Spleen (tissue), 11 donors: ENCODE data around the gene ASNS. TPM values are rescaled to one million over a fixed set of nuclear protein-coding genes. Genes with fewer than 3 reads are reported as not detected.

Source experiments
- DNase-seq: peaks from one replicate; pipeline ENCODE4 v3.0.0-alpha.2; 2020
- H3K27ac ChIP-seq, 8 donors: fragments of 200-600 bp; sonication (generic) in 7 of 8; 1 replicate in 4 of 8; 2 replicates in 4 of 8; pipeline versions ENCODE4 v1.5.0 to v1.8.0; 2016 to 2021; ENCODE audit warnings: inconsistent platforms in 4 of 8, mild to moderate bottlenecking in 4 of 8, moderate library complexity in 1 of 8
- H3K27me3 ChIP-seq, 7 donors: fragments of 200-600 bp; sonication (generic) in 6 of 7; replicated peaks in 1 of 7; 1 replicate in 4 of 7; 2 replicates in 3 of 7; pipeline versions ENCODE4 v1.5.0 to v1.8.0; 2016 to 2021; ENCODE audit warnings: inconsistent platforms in 3 of 7, mild to moderate bottlenecking in 1 of 7
- H3K36me3 ChIP-seq, 6 donors: fragments of 200-600 bp; sonication (generic) in 5 of 6; 1 replicate in 4 of 6; 2 replicates in 2 of 6; pipeline versions ENCODE4 v1.5.0 to v1.8.0; 2016 to 2021; ENCODE audit warnings: inconsistent platforms in 2 of 6
- H3K4me1 ChIP-seq, 6 donors: fragments of 200-600 bp; sonication (generic) in 5 of 6; 1 replicate in 3 of 6; 2 replicates in 3 of 6; pipeline versions ENCODE4 v1.5.0 to v1.8.0; 2016 to 2021; ENCODE audit warnings: inconsistent platforms in 3 of 6
- H3K4me3 ChIP-seq, 8 donors: fragments of 200-600 bp; sonication (generic) in 7 of 8; 1 replicate in 4 of 8; 2 replicates in 4 of 8; pipeline versions ENCODE4 v1.5.0 to v1.8.0; 2016 to 2021; ENCODE audit warnings: inconsistent platforms in 4 of 8, mild to moderate bottlenecking in 4 of 8, moderate library complexity in 2 of 8
- H3K9me3 ChIP-seq, 8 donors: fragments of 200-600 bp; sonication (generic) in 7 of 8; 1 replicate in 4 of 8; 2 replicates in 4 of 8; pipeline versions ENCODE4 v1.5.0 to v1.8.0; 2016 to 2021; ENCODE audit warnings: inconsistent platforms in 4 of 8
- CTCF ChIP-seq, 11 experiments: fragments of 200-600 bp in 7 of 11; fragments of 450-650 bp in 4 of 11; sonication (generic) in 4 of 11; IDR thresholded peaks in 8 of 11; conservative IDR thresholded peaks in 3 of 11; 1 replicate in 7 of 11; 2 replicates in 4 of 11; pipeline versions ENCODE4 v1.4.0 to v1.8.0; 2016 to 2021; ENCODE audit warnings: antibody characterized with exemption in 11 of 11, inconsistent platforms in 4 of 11, mild to moderate bottlenecking in 1 of 11
- POLR2A ChIP-seq, 3 donors: fragments of 450-650 bp; IDR thresholded peaks; one replicate each; pipeline ENCODE4 v1.5.1; 2017; ENCODE audit warnings: antibody characterized with exemption in 3 of 3, mild to moderate bottlenecking in 1 of 3
- POLR2AphosphoS5 ChIP-seq, 3 donors: sonication (generic); formaldehyde crosslinking; IDR thresholded peaks; one replicate each; pipeline ENCODE4 v1.5.1; 2017; ENCODE audit warnings: antibody characterized with exemption in 3 of 3
- WGBS, 5 donors: extraction: QIAGEN DNeasy Blood & Tissue Kit in 3 of 5; methylation state at CpG; one replicate each; pipeline versions ENCODE4 v1.1.5 to v1.1.7; 2013 to 2018; 5-methylcytosine and 5-hydroxymethylcytosine counted together
- intact Hi-C: fragments of 100-400 bp; cut with DNase I; formaldehyde crosslinking; loops from one replicate; pipeline ENCODE4 v1.15.0; 2023; ENCODE audit warnings: low total_unique reads
- polyA plus RNA-seq, 3 donors: library from polyadenylated mRNA; stranded (reverse); fragments of 200-250 nt; gene quantifications; one replicate each; pipeline ENCODE4 v1.2.1, GENCODE V29; 2013
- small RNA-seq, 4 donors: library from RNA; depleted of rRNA; stranded (forward); fragments of <200 nt; gene quantifications; one replicate each; pipeline ENCODE3, GENCODE V24; 2016
- total RNA-seq, 7 donors: library from RNA; depleted of rRNA in 3 of 7; stranded (reverse); fragments of >200 nt in 3 of 7; fragmentation: NEBNext Ultra II Directional in 4 of 7; extraction: Animal tissue kit (Norgen Biotek cat#: 25700) in 4 of 7; gene quantifications; one replicate each; pipeline versions ENCODE4 v1.1.0 to v1.2.1, GENCODE V29; 2016 to 2021
- donor health status: healthy with polysubstance abuse.
- donor health status: DM: no; HTN: no; CAD: no; lungs with moderate emphysema.
- donor health status: DM: no; HTN: no; CAD: no.
- donor health status: Bipolar disorder and iron deficiency.
- donor health status: healthy.
- donor health status: DM: no; HTN: no; CAD: no.
- donor health status: DM: yes; HTN: yes; CAD: no.

ASNS gene
- total and polyA plus RNA-seq, 10 donors, result 10.9 to 82.7 (median 24.4) TPM

- Histone ChIP-seq H3K27me3 (peaks cover 0 to 15% (median 0%) of the 10 kb centered on the region in 7 donors), H3K4me3 (no peak overlapping the region), H3K36me3 (no peaks in the 10 kb centered on the region), H3K27ac (no peak overlapping the region), H3K9me3 (no peaks in the 10 kb centered on the region), H3K4me1 (peaks cover 0 to 5% (median 0%) of the 10 kb centered on the region in 6 donors)
- no peak for DNase-seq
- TF ChIP-seq POLR2A (IDR thresholded peaks at IDR 0.05), result no peak
- peak; percentile 9 to 77 (median 47) for TF ChIP-seq CTCF (IDR thresholded peaks at IDR 0.05 in 8 of 11, conservative IDR thresholded peaks at IDR 0.05 in 3 of 11)
- 37 to 42% (median 38%) methylated on average over 12 of the region's 12 CpGs for WGBS, 5 donors
- intact Hi-C loops, result loop anchor here (5.0 kb wide), 1 partner anchor 733 kb away; no protein-coding TSS in a partner anchor
Observed at GRCh38 chr7:97835296-97836138, 36.7 kb downstream of the ASNS start.

- intact Hi-C loops, result no loop called here
- no peak overlapping the region for H3K27ac ChIP-seq
- H3K9me3 ChIP-seq, result no peaks in the 10 kb centered on the region
- H3K4me3 ChIP-seq, result no peak overlapping the region
- H3K4me1 ChIP-seq, result no peaks in the 10 kb centered on the region
- H3K27me3 ChIP-seq, result no peaks in the 10 kb centered on the region
- no peaks in the 10 kb centered on the region for H3K36me3 ChIP-seq
- TF ChIP-seq POLR2AphosphoS5 (IDR thresholded peaks at IDR 0.05) (no peak), CTCF (IDR thresholded peaks at IDR 0.05 in 8 of 11, conservative IDR thresholded peaks at IDR 0.05 in 3 of 11) (no peak), POLR2A (IDR thresholded peaks at IDR 0.05) (no peak)
- no peak for DNase-seq
Observed at GRCh38 chr7:97819161-97819560, 53.0 kb downstream of the ASNS start.

DNA sequence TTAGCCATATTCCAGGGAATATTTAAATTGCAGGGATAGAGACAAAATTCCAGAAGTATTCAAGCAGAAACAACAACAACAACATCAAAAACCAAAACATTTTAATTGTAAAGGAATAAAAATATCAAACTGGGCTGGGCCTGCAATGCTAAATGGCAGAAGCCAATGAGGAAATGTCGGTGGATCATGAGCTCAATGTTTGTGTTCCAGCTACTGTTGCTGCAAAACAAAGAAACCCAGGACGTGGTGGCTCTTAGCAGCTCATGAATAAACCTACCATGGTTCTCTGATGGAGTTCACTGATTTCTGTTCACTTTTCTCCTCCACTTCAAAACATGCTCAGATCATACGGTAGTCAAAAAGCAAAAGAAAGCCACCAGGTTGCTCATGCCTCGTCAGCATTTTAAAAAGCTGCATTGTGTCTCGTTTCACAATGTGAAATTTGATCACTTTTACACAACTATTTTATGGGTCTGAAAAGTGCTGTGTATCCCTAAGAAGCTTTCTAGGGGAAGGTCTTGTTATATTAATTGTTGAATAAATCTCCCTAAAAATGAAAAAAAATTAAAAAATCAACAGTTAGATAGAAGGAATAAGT is 54.0 kb downstream of the ASNS start:
- Histone ChIP-seq H3K9me3 (no peaks in the 10 kb centered on the region), H3K4me1 (no peaks in the 10 kb centered on the region), H3K27ac (no peak overlapping the region), H3K4me3 (no peak overlapping the region), H3K27me3 (no peaks in the 10 kb centered on the region), H3K36me3 (no peaks in the 10 kb centered on the region)
- DNase-seq, result no peak
- WGBS, 5 donors, result 57 to 73% (median 68%) methylated on average over 5 of the region's 5 CpGs
- intact Hi-C loops, result no loop called here
- no peak for TF ChIP-seq CTCF (IDR thresholded peaks at IDR 0.05 in 8 of 11, conservative IDR thresholded peaks at IDR 0.05 in 3 of 11)
- no peak for TF ChIP-seq POLR2AphosphoS5 (IDR thresholded peaks at IDR 0.05)
- TF ChIP-seq POLR2A (IDR thresholded peaks at IDR 0.05), result no peak

Small RNAs within 50 kb of the gene (small RNA-seq; reads per million reads assigned to genes)
- gene AC005326.1 (0 reads per million in 4 donors), gene AC079781.2 (0 reads per million in 4 donors), gene SNRPCP9 (0 reads per million in 4 donors)

Other genes starting within 250 kb of the ASNS start
- gene TAC1, start 140.3 kb downstream of the ASNS start, total RNA-seq, result 100 to 1,000 TPM in 2 of 7 donors, 10 to 100 TPM in 3, 1 to 10 TPM in 2; 3.2 to 113 (median 43.4) TPM
- 10 to 100 TPM in 2 of 3 donors, under 1 TPM in 1; 0.71 to 18.6 (median 13.3) TPM for gene TAC1, start 140.3 kb downstream of the ASNS start, polyA plus RNA-seq
- not detected for gene OCM2, start 117.8 kb upstream of the ASNS start, total RNA-seq
- not detected for gene OCM2, start 117.8 kb upstream of the ASNS start, polyA plus RNA-seq
- gene LMTK2, start 234.5 kb upstream of the ASNS start, total RNA-seq, result 10 to 100 TPM; 15.7 to 22.8 (median 19.9) TPM
- gene LMTK2, start 234.5 kb upstream of the ASNS start, polyA plus RNA-seq, result 1 to 10 TPM; 1.3 to 2.9 (median 1.9) TPM